CD14-positive monocyte (primary cell): ENCODE measurements around the gene TRABD2A. TPM values are rescaled to one million over a fixed set of nuclear protein-coding genes. Genes with fewer than 3 reads are reported as not detected.

Source experiments
- DNase-seq, 3 donors: peaks; one replicate each; pipeline ENCODE4 v3.0.0-alpha.2; 2011 to 2022
- H2AFZ ChIP-seq: 2 replicates; pipeline ENCODE4 v1.6.0; 2012; ENCODE audit warnings: mild to moderate bottlenecking, low read depth, low read length, inconsistent platforms; ENCODE audit not compliant: insufficient read depth, poor library complexity, severe bottlenecking
- H3K27ac ChIP-seq, 2 donors: 1 replicate in 1 of 2; 2 replicates in 1 of 2; pipeline ENCODE4 v1.5.1; 2012 to 2013; ENCODE audit warnings: low read length in 2 of 2, control low read depth in 1 of 2, inconsistent platforms in 1 of 2, low read depth in 1 of 2, mild to moderate bottlenecking in 1 of 2
- H3K27me3 ChIP-seq, 2 donors: one replicate each; pipeline versions ENCODE4 v1.6.0 to v1.6.1; 2011 to 2013; ENCODE audit warnings: low read length in 2 of 2; ENCODE audit not compliant: control insufficient read depth in 2 of 2, insufficient read depth in 2 of 2
- H3K36me3 ChIP-seq, 2 donors: replicated peaks in 1 of 2; 1 replicate in 1 of 2; 2 replicates in 1 of 2; pipeline versions ENCODE4 v1.5.1 to v1.6.1; 2012 to 2013; ENCODE audit warnings: low read length in 2 of 2, control low read depth in 1 of 2, inconsistent platforms in 1 of 2, mild to moderate bottlenecking in 1 of 2; ENCODE audit not compliant: insufficient read depth in 2 of 2, control insufficient read depth in 1 of 2
- H3K4me1 ChIP-seq, 2 donors: 1 replicate in 1 of 2; 2 replicates in 1 of 2; pipeline versions ENCODE4 v1.5.1 to v1.6.1; 2012 to 2013; ENCODE audit warnings: low read length in 2 of 2, control low read depth in 1 of 2, inconsistent platforms in 1 of 2, mild to moderate bottlenecking in 1 of 2, moderate library complexity in 1 of 2; ENCODE audit not compliant: insufficient read depth in 2 of 2, control insufficient read depth in 1 of 2
- H3K4me2 ChIP-seq: replicated peaks from 2 replicates; pipeline ENCODE3; 2012; ENCODE audit warnings: low read length, moderate library complexity, mild to moderate bottlenecking; ENCODE audit not compliant: poor library complexity, severe bottlenecking; ENCODE audit errors: extremely low read depth
- H3K4me3 ChIP-seq, 3 experiments: fragments of 200-600 bp in 1 of 3; sonication (generic) in 1 of 3; replicated peaks in 1 of 3; 1 replicate in 2 of 3; 2 replicates in 1 of 3; pipeline ENCODE4 v1.5.1; 2011 to 2013; ENCODE audit warnings: low read length in 3 of 3, mild to moderate bottlenecking in 3 of 3, control low read depth in 2 of 3, low read depth in 2 of 3, inconsistent platforms in 1 of 3, moderate library complexity in 1 of 3
- H3K79me2 ChIP-seq: 2 replicates; pipeline ENCODE4 v1.6.0; 2012; ENCODE audit warnings: mild to moderate bottlenecking, control low read depth, inconsistent platforms, low read length, moderate library complexity; ENCODE audit not compliant: insufficient read depth
- H3K9ac ChIP-seq: 2 replicates; pipeline ENCODE4 v1.6.0; 2017; ENCODE audit warnings: low read length, mild to moderate bottlenecking; ENCODE audit not compliant: insufficient read depth, poor library complexity, severe bottlenecking
- H3K9me3 ChIP-seq, 2 donors: replicated peaks in 1 of 2; 1 replicate in 1 of 2; 2 replicates in 1 of 2; pipeline versions ENCODE4 v1.5.1 to v1.6.1; 2012 to 2013; ENCODE audit warnings: low read length in 2 of 2, control low read depth in 1 of 2; ENCODE audit not compliant: control insufficient read depth in 1 of 2, insufficient read depth in 1 of 2
- H4K20me1 ChIP-seq: 2 replicates; pipeline ENCODE4 v1.6.0; 2012; ENCODE audit warnings: mild to moderate bottlenecking, low read length, control low read depth, moderate library complexity; ENCODE audit not compliant: insufficient read depth
- H3K27ac Mint-ChIP-seq, 7 donors: one replicate each; pipeline ENCODE4 v1.8.0; 2020; ENCODE audit warnings: mild to moderate bottlenecking in 7 of 7, mixed read lengths in 7 of 7, moderate library complexity in 6 of 7, inconsistent platforms in 2 of 7
- H3K27me3 Mint-ChIP-seq, 3 donors: one replicate each; pipeline ENCODE4 v1.8.0; 2021 to 2022; ENCODE audit warnings: low read depth in 3 of 3, mild to moderate bottlenecking in 3 of 3, mixed read lengths in 3 of 3, moderate library complexity in 3 of 3, inconsistent platforms in 1 of 3
- H3K36me3 Mint-ChIP-seq, 2 donors: one replicate each; pipeline ENCODE4 v1.8.0; 2020; ENCODE audit warnings: mixed read lengths in 2 of 2, inconsistent platforms in 1 of 2, mild to moderate bottlenecking in 1 of 2
- H3K4me1 Mint-ChIP-seq: one replicate; pipeline ENCODE4 v1.8.0; 2020; ENCODE audit warnings: mild to moderate bottlenecking, mixed read lengths
- H3K4me3 Mint-ChIP-seq, 2 donors: one replicate each; pipeline ENCODE4 v1.8.0; 2020; ENCODE audit warnings: mild to moderate bottlenecking in 2 of 2, mixed read lengths in 2 of 2, moderate library complexity in 1 of 2
- H3K9me3 Mint-ChIP-seq, 7 donors: one replicate each; pipeline ENCODE4 v1.8.0; 2020 to 2022; ENCODE audit warnings: mixed read lengths in 7 of 7, mild to moderate bottlenecking in 6 of 7, moderate library complexity in 6 of 7, inconsistent platforms in 2 of 7
- WGBS: methylation state at CpG from one replicate; pipeline ENCODE4 v1.1.5; 2013; ENCODE audit warnings: missing lambda C conversion rate; ENCODE audit not compliant: insufficient coverage; 5-methylcytosine and 5-hydroxymethylcytosine counted together
- intact Hi-C, 2 donors: fragments of 100-400 bp; cut with micrococcal nuclease; formaldehyde crosslinking; loops; one replicate each; pipeline versions ENCODE4 v1.15.0 to v1.15.1; 2023
- polyA plus RNA-seq, 3 donors: library from polyadenylated mRNA; depleted of rRNA in 1 of 3; unstranded in 2 of 3; stranded (reverse) in 1 of 3; fragments of 300-500 nt in 2 of 3; fragments of >200 nt in 1 of 3; fragmentation: Illumina TruSeq in 2 of 3; gene quantifications; 1 replicate in 2 of 3; 2 replicates in 1 of 3; pipeline ENCODE4 v1.2.3, GENCODE V29; 2012 to 2021
- TF ChIP-seq, protein P1 (sequence below): fragments of 200-600 bp; IDR thresholded peaks from one replicate; pipeline ENCODE4 v1.8.0; 2022; ENCODE audit warnings: antibody characterized with exemption, mild to moderate bottlenecking

The TRABD2A gene
- polyA plus RNA-seq, 3 donors: 0.53 to 0.95 (median 0.79) TPM

DNA sequence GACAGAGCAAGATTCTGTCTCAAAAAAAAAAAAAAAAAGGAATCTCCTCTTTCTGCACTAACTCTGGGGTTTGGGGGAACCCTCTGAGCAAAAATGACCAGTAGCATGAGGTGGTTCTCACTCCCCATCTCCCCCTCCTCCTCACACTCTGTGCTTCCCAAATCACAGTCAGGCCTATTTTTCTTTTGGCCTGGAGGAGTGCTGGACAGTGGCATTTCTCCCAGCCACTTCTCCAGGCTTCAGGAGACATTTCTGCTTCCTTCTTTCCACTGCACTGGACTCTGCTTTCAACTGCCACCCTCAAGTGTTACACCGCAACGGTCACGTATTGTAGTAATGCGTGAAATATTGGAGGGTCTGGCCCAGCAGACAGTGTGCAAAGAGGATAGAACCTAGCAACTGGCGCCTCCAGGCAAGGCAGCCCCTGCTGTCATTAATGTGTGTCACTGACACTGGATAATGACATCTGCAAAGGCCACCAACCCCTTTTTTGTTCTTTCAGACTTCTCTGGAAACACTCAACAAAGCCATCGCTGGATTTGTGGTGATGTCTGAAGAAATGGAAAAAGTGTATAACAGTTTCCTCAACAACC is 68.9 kb downstream of the TRABD2A start:
- 100% methylated on average over 3 of the region's 6 CpGs for WGBS
- H3K9me3 Mint-ChIP-seq: peaks cover 0 to 3% (median 0%) of the 10 kb centered on the region in 7 donors
- DNase-seq: no peak
- Histone ChIP-seq H3K9ac (no peak overlapping the region), H3K9me3 (no peaks in the 10 kb centered on the region), H3K4me3 (no peak overlapping the region), H3K27ac (no peak overlapping the region), H4K20me1 (no peaks in the 10 kb centered on the region), H3K4me2 (no peak overlapping the region), H3K4me1 (no peaks in the 10 kb centered on the region), H2AFZ (no peak overlapping the region), H3K36me3 (no peaks in the 10 kb centered on the region), H3K79me2 (no peaks in the 10 kb centered on the region), H3K27me3 (no peaks in the 10 kb centered on the region)
- TF ChIP-seq, protein P1, sequence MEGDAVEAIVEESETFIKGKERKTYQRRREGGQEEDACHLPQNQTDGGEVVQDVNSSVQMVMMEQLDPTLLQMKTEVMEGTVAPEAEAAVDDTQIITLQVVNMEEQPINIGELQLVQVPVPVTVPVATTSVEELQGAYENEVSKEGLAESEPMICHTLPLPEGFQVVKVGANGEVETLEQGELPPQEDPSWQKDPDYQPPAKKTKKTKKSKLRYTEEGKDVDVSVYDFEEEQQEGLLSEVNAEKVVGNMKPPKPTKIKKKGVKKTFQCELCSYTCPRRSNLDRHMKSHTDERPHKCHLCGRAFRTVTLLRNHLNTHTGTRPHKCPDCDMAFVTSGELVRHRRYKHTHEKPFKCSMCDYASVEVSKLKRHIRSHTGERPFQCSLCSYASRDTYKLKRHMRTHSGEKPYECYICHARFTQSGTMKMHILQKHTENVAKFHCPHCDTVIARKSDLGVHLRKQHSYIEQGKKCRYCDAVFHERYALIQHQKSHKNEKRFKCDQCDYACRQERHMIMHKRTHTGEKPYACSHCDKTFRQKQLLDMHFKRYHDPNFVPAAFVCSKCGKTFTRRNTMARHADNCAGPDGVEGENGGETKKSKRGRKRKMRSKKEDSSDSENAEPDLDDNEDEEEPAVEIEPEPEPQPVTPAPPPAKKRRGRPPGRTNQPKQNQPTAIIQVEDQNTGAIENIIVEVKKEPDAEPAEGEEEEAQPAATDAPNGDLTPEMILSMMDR: no peak
- no peaks in the 10 kb centered on the region for H3K36me3 Mint-ChIP-seq
- H3K27me3 Mint-ChIP-seq: peaks cover 0 to 9% (median 4%) of the 10 kb centered on the region in 3 donors
- peaks cover 9% of the 10 kb centered on the region for H3K4me1 Mint-ChIP-seq
- no peak overlapping the region for H3K4me3 Mint-ChIP-seq
- no peak overlapping the region for H3K27ac Mint-ChIP-seq
- intact Hi-C loops: no loop called here

DNA sequence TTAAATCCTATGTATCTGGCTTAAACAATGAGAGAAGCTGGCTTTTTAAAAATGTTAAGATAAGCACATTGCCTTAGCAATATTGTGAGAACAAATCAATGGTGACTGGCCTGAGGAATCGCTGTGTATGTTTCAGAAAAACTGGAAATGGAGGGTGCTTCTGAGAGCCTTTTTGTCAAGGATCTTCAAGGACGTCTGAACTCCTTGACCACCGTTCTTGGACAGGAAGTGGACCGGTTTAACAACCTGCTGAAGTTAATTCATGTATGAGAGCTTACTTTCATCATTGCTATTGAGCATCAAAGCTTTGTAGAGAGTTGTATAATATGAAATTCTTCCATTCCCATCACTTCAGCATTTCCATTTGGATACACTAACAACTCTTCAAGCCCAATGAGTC is 72.6 kb downstream of the TRABD2A start:
- H3K27me3 Mint-ChIP-seq: peaks cover 0 to 7% (median 0%) of the 10 kb centered on the region in 3 donors
- H3K4me3 Mint-ChIP-seq: no peak overlapping the region
- DNase-seq: no peak
- H3K4me3 ChIP-seq: no peak overlapping the region
- no peaks in the 10 kb centered on the region for H3K9me3 ChIP-seq
- 100% methylated on average over 1 of the region's 4 CpGs for WGBS
- H3K36me3 ChIP-seq: no peaks in the 10 kb centered on the region
- TF ChIP-seq, protein P1: no peak
- H3K9ac ChIP-seq: no peak overlapping the region
- peaks cover 11% of the 10 kb centered on the region for H3K4me1 Mint-ChIP-seq
- peaks cover 0 to 3% (median 0%) of the 10 kb centered on the region in 7 donors for H3K9me3 Mint-ChIP-seq
- H3K4me2 ChIP-seq: no peak overlapping the region
- no peak overlapping the region for H2AFZ ChIP-seq
- no peak overlapping the region for H3K27ac Mint-ChIP-seq
- no peaks in the 10 kb centered on the region for H3K4me1 ChIP-seq
- no peak overlapping the region for H3K27ac ChIP-seq
- H3K36me3 Mint-ChIP-seq: no peaks in the 10 kb centered on the region
- intact Hi-C loops: no loop called here
- no peaks in the 10 kb centered on the region for H3K27me3 ChIP-seq
- no peaks in the 10 kb centered on the region for H4K20me1 ChIP-seq
- no peaks in the 10 kb centered on the region for H3K79me2 ChIP-seq
